ENCODE results near the gene TRPT1. TPM values are rescaled to one million over a fixed set of nuclear protein-coding genes. Genes with fewer than 3 reads are reported as not detected.

The TRPT1 gene
- total and polyA plus RNA-seq, 9 of the 15 experiments (the other 6 are each of a cell fraction or from before 2014, with no cell fraction given), result 4.6 to 41.7 (median 23.1) TPM

- no peak for TF ChIP-seq ARID3A (IDR thresholded peaks at IDR 0.05; ENCODE audit: borderline replicate concordance, low read depth, low read length)
- 0 out of 2 replicates have a peak, but pooled peaks have one; percentile 50 for TF ChIP-seq E2F1 (CRISPR knock-in tag; IDR thresholded peaks at IDR 0.05)
- no peak for TF ChIP-seq ZNF79 (CRISPR knock-in tag; IDR thresholded peaks at IDR 0.05; ENCODE audit: low read depth)
- no peak for TF ChIP-seq ZNF76 (CRISPR knock-in tag; IDR thresholded peaks at IDR 0.05; ENCODE audit: borderline replicate concordance)
- TF ChIP-seq SNIP1 (IDR thresholded peaks at IDR 0.05; ENCODE audit: low read depth), result no peak
- no peak; the same call in 1 of the 2 replicates for TF ChIP-seq ZNF143 (CRISPR knock-in tag; IDR thresholded peaks at IDR 0.05)
- TF ChIP-seq FOXP1 (CRISPR knock-in tag; IDR thresholded peaks at IDR 0.05), result no peak
- no peak for TF ChIP-seq GATAD2A (IDR thresholded peaks at IDR 0.05)
- TF ChIP-seq NBN (IDR thresholded peaks at IDR 0.05; ENCODE audit: low read depth), result peak; percentile 87
- TF ChIP-seq COPS2 (conservative IDR thresholded peaks at IDR 0.05), result no peak
- TF ChIP-seq GMEB1 (CRISPR knock-in tag; IDR thresholded peaks at IDR 0.05), result no peak
- no peak for TF ChIP-seq NR2F6 (CRISPR knock-in tag; IDR thresholded peaks at IDR 0.05)
- no peak for TF ChIP-seq SNRNP70 (optimal IDR thresholded peaks at IDR 0.05; ENCODE audit: low read depth, low read length)
- no peak; the same call in 1 of the 2 replicates for TF ChIP-seq ZNF609 (CRISPR knock-in tag; IDR thresholded peaks at IDR 0.05; ENCODE audit: borderline replicate concordance)
- TF ChIP-seq TEAD2 (tag; IDR thresholded peaks at IDR 0.05), result no peak
- no peak for TF ChIP-seq ZC3H8 (IDR thresholded peaks at IDR 0.05)
- TF ChIP-seq CBX5 (IDR thresholded peaks at IDR 0.05; ENCODE audit: borderline replicate concordance, low read depth), result no peak
These were observed 18.5 kb downstream of the TRPT1 start (continued) for GRCh38 chr11:64207256-64208085.
